OCI-LY7 (cell line): ENCODE results near the gene ATP5F1D. TPM values are rescaled to one million over a fixed set of nuclear protein-coding genes. Genes with fewer than 3 reads are reported as not detected.

ENCODE experiments used
- BruUV-seq: library from RNA; stranded (reverse); fragments of 400-500 nt; replicated peaks from 2 replicates; lab custom pipeline; 2021; lab: Mats Ljungman, UMichigan
- CTCF ChIA-PET: fragments of 300-600 bp; sonication (Branson Sonifier 250); formaldehyde crosslinking; loops from one replicate; lab custom pipeline; 2022; ENCODE audit warnings: antibody characterized with exemption; ENCODE audit not compliant: unreplicated experiment; lab: Charles Lee
- POLR2A ChIA-PET: fragments of 300-600 bp; sonication (Branson Sonifier 250); formaldehyde crosslinking; loops from one replicate; lab custom pipeline; 2022; ENCODE audit warnings: antibody characterized with exemption; lab: Charles Lee
- DNase-seq: peaks from one replicate; pipeline ENCODE4 v3.0.0-alpha.2; 2015; ENCODE audit warnings: low spot score
- H2AFZ ChIP-seq: fragments of 200-600 bp; sonication (generic), shearing (Covaris generic); 2 replicates; pipeline ENCODE4 v1.6.1; 2014; ENCODE audit warnings: mild to moderate bottlenecking, antibody characterized with exemption, low read length, moderate library complexity
- H3K27ac ChIP-seq: fragments of 200-600 bp; sonication (generic); 2 replicates; pipeline ENCODE4 v1.5.1; 2014; ENCODE audit warnings: mixed run types, low read depth, mild to moderate bottlenecking, moderate library complexity, low read length, inconsistent platforms; ENCODE audit not compliant: poor library complexity, severe bottlenecking
- H3K36me3 ChIP-seq: fragments of 200-600 bp; sonication (generic); 2 replicates; pipeline ENCODE4 v1.6.1; 2014; ENCODE audit warnings: mild to moderate bottlenecking, antibody characterized with exemption, low read length, moderate library complexity, mixed read lengths; ENCODE audit not compliant: insufficient read depth
- H3K4me1 ChIP-seq: fragments of 200-600 bp; sonication (generic); 2 replicates; pipeline ENCODE4 v1.5.1; 2014; ENCODE audit warnings: mild to moderate bottlenecking, low read length; ENCODE audit not compliant: insufficient read depth, poor library complexity, severe bottlenecking
- H3K4me2 ChIP-seq: fragments of 200-600 bp; sonication (generic); 2 replicates; pipeline ENCODE4 v1.6.1; 2014; ENCODE audit warnings: mild to moderate bottlenecking, low read length
- H3K4me3 ChIP-seq: fragments of 200-600 bp; sonication (generic); 2 replicates; pipeline ENCODE4 v1.5.1; 2014; ENCODE audit warnings: mild to moderate bottlenecking, low read depth, low read length; ENCODE audit not compliant: poor library complexity, severe bottlenecking
- H3K79me2 ChIP-seq: fragments of 200-600 bp; sonication (generic); 2 replicates; pipeline ENCODE4 v1.6.1; 2016; ENCODE audit warnings: low read depth, mild to moderate bottlenecking, low read length, moderate library complexity, mixed read lengths; ENCODE audit not compliant: insufficient read depth
- H3K9me2 ChIP-seq: fragments of 200-600 bp; sonication (generic); 2 replicates; pipeline ENCODE4 v1.6.1; 2016; ENCODE audit warnings: mild to moderate bottlenecking, low read length, mixed read lengths; ENCODE audit not compliant: insufficient read depth
- H3K9me3 ChIP-seq: fragments of 200-600 bp; sonication (generic); 2 replicates; pipeline ENCODE4 v1.6.1; 2014; ENCODE audit warnings: mild to moderate bottlenecking, mixed run types, low read length, mixed read lengths
- H4K20me1 ChIP-seq: fragments of 200-600 bp; sonication (generic); 2 replicates; pipeline ENCODE4 v1.6.1; 2014; ENCODE audit warnings: mild to moderate bottlenecking, antibody characterized with exemption, low read length, moderate library complexity, mixed read lengths; ENCODE audit not compliant: insufficient read depth
- EZH2phosphoT487 ChIP-seq: fragments of 200-600 bp; sonication (generic); IDR thresholded peaks from 2 replicates; pipeline ENCODE4 v1.6.1; 2018; ENCODE audit warnings: low read depth, borderline replicate concordance, mild to moderate bottlenecking, mixed run types, antibody characterized with exemption, low read length, moderate library complexity, mixed read lengths
- intact Hi-C: fragments of 100-400 bp; cut with micrococcal nuclease; formaldehyde crosslinking; loops from one replicate; pipeline ENCODE4 v1.10.0; 2022; ENCODE audit not compliant: unreplicated experiment
- total RNA-seq, 2 experiments: library from RNA; depleted of rRNA in 1 of 2; stranded (reverse); fragments of >200 nt in 1 of 2; shearing (Covaris generic) in 1 of 2; gene quantifications; 2 replicates each; pipeline ENCODE4 v1.2.3, GENCODE V29; 2014 to 2022
- TF ChIP-seq, protein P1 (sequence below): fragments of 200-600 bp; sonication (generic); conservative IDR thresholded peaks from 2 replicates; pipeline ENCODE4 v1.5.1; 2014; ENCODE audit warnings: mild to moderate bottlenecking, antibody characterized with exemption, low read length, moderate library complexity, mixed read lengths

The ATP5F1D gene
- total RNA-seq, 2 experiments from 2014 or later, result 51.8 to 266 TPM

DNA sequence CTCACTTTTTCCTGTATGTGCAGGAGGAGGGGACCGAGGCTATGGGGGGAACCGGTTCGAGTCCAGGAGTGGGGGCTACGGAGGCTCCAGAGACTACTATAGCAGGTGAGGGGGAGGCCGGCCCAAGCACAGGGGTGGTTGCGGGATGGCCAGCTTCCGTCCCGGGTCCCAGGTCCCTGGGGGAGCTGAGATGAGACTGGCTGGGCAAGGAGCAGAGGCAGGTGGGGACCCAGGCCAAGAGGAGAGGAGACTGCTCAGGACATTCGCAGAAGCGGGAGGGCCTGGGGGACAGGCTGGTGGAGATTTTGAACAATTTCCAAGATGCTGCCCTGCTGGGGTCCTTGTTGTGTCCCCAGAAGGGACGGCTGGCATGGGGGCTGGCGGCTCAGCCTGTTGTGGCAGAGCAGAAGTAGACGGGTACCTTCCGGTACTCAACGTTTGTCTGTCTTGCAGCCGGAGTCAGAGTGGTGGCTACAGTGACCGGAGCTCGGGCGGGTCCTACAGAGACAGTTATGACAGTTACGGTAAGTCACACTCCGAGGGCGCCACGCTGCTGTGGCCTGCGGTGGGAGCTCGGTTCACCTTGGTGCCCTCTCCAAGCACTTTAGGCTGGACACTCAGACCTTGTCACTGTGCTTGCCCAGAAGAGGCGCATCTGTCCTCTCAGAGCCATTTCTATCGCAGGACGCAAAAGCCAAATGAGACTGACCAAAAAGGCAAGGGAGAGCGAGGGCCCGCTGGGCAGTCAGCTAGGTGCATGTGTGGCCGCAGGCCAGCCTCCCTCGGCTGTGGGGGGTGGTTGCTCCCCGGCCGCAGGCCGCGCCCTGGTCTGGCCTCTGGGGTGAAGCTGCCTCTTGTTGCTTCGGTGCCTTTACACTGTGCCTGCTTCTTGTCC lies 30.2 kb downstream of the ATP5F1D start:
- Histone ChIP-seq H3K9me3 (no peaks in the 10 kb centered on the region), H3K79me2 (peaks cover 54% of the 10 kb centered on the region), H3K27ac (peak overlapping the region; percentile 69), H3K4me3 (peak overlapping the region; percentile 82), H4K20me1 (peaks cover 3% of the 10 kb centered on the region; the same call in 1 of the 2 replicates), H3K36me3 (peaks cover 63% of the 10 kb centered on the region), H3K4me2 (peak overlapping the region; percentile 100), H3K9me2 (no peaks in the 10 kb centered on the region), H3K4me1 (peaks cover 71% of the 10 kb centered on the region), H2AFZ (no peak overlapping the region)
- ChIA-PET POLR2A (no interaction called here), CTCF (no interaction called here)
- no TSS peak for BruUV-seq
- TF ChIP-seq EZH2phosphoT487, result no peak
- TF ChIP-seq, protein P1, sequence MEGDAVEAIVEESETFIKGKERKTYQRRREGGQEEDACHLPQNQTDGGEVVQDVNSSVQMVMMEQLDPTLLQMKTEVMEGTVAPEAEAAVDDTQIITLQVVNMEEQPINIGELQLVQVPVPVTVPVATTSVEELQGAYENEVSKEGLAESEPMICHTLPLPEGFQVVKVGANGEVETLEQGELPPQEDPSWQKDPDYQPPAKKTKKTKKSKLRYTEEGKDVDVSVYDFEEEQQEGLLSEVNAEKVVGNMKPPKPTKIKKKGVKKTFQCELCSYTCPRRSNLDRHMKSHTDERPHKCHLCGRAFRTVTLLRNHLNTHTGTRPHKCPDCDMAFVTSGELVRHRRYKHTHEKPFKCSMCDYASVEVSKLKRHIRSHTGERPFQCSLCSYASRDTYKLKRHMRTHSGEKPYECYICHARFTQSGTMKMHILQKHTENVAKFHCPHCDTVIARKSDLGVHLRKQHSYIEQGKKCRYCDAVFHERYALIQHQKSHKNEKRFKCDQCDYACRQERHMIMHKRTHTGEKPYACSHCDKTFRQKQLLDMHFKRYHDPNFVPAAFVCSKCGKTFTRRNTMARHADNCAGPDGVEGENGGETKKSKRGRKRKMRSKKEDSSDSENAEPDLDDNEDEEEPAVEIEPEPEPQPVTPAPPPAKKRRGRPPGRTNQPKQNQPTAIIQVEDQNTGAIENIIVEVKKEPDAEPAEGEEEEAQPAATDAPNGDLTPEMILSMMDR, result no peak
- DNase-seq, result no peak
- intact Hi-C loops, result no loop called here

DNA sequence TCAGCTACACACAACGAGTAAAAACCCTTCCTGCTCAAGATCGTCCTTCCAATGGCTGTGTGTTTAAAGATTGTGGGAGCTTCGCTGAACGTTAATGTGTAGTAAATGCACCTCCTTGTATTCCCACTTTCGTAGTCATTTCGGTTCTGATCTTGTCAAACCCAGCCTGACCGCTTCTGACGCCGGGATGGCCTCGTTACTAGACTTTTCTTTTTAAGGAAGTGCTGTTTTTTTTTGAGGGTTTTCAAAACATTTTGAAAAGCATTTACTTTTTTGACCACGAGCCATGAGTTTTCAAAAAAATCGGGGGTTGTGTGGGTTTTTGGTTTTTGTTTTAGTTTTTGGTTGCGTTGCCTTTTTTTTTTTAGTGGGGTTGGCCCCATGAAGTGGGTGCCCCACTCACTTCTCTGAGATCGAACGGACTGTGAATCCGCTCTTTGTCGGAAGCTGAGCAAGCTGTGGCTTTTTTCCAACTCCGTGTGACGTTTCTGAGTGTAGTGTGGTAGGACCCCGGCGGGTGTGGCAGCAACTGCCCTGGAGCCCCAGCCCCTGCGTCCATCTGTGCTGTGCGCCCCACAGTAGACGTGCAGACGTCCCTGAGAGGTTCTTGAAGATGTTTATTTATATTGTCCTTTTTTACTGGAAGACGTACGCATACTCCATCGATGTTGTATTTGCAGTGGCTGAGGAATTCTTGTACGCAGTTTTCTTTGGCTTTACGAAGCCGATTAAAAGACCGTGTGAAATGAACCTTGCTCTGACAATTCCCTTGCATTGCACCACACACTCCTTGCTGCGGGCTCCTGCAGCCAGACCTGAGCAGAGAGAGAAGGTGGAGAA lies 31.1 kb downstream of the ATP5F1D start:
- peak overlapping the region; percentile 82 for H3K4me3 ChIP-seq
- peaks cover 69% of the 10 kb centered on the region for H3K4me1 ChIP-seq
- peaks cover 3% of the 10 kb centered on the region; the same call in 1 of the 2 replicates for H4K20me1 ChIP-seq
- TSS peak; percentile 76 for BruUV-seq
- H3K36me3 ChIP-seq, result peaks cover 72% of the 10 kb centered on the region
- ChIA-PET CTCF (no interaction called here), POLR2A (interaction anchor here (1.0 kb wide), 1 partner anchor 77 kb away, joined by 3 read pairs; no protein-coding TSS in a partner anchor)
- no peak for TF ChIP-seq EZH2phosphoT487
- TF ChIP-seq, protein P1, result no peak
- H3K4me2 ChIP-seq, result peak overlapping the region; percentile 100
- no peak overlapping the region for H2AFZ ChIP-seq
- intact Hi-C loops, result no loop called here
- H3K9me3 ChIP-seq, result no peaks in the 10 kb centered on the region
- DNase-seq, result no peak
- peak overlapping the region; percentile 92 for H3K27ac ChIP-seq
- peaks cover 62% of the 10 kb centered on the region for H3K79me2 ChIP-seq
- no peaks in the 10 kb centered on the region for H3K9me2 ChIP-seq
